Choroid plexus epithelial cell (primary cell): ENCODE results near the gene BUD31.

Experiments
- DNase-seq: peaks from one replicate; pipeline ENCODE4 v3.0.0-alpha.2; 2010; ENCODE audit warnings: low read depth
- H3K4me3 ChIP-seq: 2 replicates; pipeline ENCODE4 v1.5.1; 2011; ENCODE audit warnings: low read depth, mild to moderate bottlenecking, control low read depth, low read length, moderate library complexity
- TF ChIP-seq, protein P1 (sequence below): conservative IDR thresholded peaks from 2 replicates; pipeline ENCODE4 v1.5.1; 2011; ENCODE audit warnings: low read depth, mild to moderate bottlenecking, control low read depth, inconsistent platforms, low read length, moderate library complexity

The BUD31 gene

DNA sequence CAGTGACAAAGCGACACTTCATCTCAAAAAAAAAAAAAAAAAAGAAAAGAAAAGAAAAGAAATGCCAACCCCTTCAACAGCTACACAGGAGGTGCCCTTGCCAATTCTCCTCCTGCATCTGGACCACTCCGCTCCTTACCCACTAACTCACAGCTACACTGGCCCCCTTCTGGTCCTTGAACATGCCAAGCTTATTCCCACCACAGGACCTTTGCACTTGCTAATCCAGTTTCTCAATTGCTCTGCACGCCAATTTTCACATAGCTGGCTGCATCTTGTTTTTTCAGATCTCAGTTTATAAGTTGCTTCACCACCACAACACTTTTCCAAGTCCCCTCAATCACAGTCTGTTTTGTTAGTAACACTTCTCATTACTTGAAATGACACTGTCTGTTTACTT is 5.9 kb upstream of the BUD31 start:
- no peak for DNase-seq
- H3K4me3 ChIP-seq, result no peak overlapping the region
- TF ChIP-seq, protein P1, sequence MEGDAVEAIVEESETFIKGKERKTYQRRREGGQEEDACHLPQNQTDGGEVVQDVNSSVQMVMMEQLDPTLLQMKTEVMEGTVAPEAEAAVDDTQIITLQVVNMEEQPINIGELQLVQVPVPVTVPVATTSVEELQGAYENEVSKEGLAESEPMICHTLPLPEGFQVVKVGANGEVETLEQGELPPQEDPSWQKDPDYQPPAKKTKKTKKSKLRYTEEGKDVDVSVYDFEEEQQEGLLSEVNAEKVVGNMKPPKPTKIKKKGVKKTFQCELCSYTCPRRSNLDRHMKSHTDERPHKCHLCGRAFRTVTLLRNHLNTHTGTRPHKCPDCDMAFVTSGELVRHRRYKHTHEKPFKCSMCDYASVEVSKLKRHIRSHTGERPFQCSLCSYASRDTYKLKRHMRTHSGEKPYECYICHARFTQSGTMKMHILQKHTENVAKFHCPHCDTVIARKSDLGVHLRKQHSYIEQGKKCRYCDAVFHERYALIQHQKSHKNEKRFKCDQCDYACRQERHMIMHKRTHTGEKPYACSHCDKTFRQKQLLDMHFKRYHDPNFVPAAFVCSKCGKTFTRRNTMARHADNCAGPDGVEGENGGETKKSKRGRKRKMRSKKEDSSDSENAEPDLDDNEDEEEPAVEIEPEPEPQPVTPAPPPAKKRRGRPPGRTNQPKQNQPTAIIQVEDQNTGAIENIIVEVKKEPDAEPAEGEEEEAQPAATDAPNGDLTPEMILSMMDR, result no peak

DNA sequence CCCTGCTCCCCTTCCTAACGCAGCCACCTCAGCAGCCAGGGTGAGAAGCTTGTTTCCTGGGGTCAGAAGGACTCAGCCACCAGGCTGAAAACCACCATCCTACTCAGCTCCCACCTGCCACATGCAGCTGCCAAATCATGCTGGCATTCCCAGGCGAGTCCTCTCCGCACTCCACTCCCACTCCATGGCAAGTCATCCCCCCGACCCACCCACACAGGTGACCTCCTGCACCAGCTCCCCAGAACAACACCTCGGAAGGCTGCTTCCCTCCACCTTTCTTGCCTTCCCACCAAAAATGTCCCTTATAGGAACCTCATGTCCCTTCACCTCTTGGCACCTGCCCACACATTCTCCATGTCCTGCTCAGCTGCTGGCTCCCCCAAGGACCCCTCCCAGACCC is 5.0 kb upstream of the BUD31 start:
- TF ChIP-seq, protein P1, result no peak
- no peak for DNase-seq
- H3K4me3 ChIP-seq, result no peak overlapping the region

DNA sequence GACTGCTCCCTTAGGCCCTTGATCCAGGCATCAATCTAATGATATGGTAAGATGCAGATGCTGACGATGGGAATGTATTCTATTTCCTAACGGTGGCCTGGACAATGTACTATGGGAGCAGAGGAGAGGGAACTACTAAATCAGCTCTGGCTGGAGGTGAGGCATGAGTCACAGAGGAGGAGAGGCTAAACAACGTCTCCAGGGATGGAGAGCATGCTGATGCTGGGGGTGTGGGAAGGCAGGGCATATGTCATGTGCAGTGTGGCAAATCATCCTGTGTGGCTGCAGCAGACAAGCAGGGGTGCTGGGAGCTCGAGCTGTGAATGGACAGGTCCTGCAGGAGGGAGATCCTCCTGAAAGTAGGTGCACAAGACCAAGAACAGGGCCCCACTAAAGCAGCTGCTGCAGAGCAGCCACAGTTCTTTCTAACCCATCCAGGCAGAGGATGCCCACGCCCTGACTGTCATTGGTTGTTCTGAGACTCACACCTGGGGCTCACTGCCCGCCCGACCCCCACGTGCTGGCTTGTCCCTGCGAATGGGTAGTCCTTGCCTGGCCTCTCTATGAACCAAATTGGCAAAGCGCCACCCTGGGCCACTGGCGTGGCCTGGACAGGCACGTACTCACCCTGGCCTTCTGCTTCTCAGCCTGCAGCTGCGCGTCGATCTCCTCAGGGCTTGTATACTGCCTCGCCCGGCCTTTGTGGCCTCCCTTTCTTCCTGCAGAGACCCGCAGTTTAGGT is 4.4 kb upstream of the BUD31 start:
- peak; percentile 42 for DNase-seq
- TF ChIP-seq, protein P1, result no peak
- no peak overlapping the region for H3K4me3 ChIP-seq

DNA sequence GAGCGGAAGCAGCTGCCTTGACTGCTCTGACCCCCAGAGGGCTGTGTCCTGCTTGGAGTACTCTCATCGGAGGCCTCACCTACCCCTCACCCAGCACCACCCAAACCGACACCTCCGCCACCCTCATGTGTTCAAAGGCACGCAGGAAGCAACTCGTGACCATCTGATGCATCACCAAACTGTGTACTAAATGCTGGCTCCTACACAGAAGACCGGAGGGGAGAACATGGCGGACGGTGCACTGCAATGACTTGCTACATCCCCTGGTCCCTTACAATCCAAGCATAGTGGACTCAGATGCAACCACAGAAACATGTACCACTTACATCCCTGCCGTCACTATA is 3.8 kb upstream of the BUD31 start:
- DNase-seq, result no peak
- H3K4me3 ChIP-seq, result no peak overlapping the region
- TF ChIP-seq, protein P1, result no peak

DNA sequence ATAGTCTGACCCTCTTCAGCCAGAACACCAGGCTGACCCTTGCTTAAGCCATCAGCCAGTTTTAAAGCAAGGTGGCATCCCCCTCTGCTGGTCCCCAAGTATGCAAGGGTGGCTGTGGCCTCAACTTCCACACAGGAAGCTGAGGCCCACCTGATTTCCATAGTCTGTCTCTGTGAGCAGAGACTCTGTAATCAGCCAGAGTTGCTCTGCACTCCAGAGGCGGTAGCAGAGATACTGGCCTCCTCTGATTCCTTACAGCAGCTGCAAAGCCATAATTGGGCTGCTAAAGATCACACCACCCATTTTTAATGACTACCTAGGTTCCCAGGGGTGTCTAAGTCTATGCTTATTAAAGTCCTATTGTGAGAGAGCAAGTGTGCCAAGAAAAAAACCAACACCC is 2.2 kb upstream of the BUD31 start:
- no peak for DNase-seq
- H3K4me3 ChIP-seq, result no peak overlapping the region
- TF ChIP-seq, protein P1, result no peak

DNA sequence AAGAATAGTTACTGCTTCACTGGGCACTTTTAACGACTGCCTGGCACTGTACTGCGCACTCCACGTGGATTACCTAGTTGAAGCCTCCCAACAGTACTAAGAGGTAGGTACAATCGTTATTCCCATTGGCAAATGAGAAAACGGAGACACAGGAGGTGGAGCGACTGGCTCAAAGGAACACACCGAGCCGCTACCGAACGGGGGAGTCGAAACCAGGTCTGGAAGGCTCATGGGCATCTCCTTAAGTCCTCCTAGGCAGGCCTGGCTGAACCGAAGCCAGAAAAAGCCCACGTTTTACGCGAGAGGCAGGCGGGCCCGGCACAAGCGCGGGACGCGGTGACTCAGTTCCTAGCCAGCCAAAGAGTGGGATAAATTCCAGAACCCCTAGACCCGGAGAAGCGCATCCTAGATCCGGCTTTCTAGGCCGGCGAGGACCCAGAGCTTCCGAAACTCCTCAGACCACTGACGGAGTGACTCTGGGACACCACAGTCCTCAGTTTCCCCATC is 844 bp upstream of the BUD31 start:
- TF ChIP-seq, protein P1, result no peak
- peak; percentile 79 for DNase-seq
- H3K4me3 ChIP-seq, result peak overlapping the region; percentile 100

DNA sequence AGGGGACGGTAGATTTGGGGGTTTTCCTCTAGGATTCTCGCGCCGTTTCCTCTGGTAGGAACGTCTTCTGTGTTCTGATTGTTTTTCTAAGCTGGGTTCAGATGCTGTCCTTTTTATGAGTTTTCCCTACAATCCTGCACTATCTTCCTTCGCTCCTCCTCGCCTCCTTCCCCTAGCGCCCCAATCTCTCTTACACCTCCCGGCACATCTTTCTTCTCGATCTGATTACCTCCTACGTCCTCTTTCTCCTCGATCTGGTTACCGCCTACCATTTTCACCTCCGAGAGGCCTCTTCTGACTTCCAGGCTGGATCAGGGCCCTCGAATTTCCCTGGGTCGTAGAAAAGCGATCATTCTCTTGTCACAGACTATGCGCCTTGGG is 413 bp downstream of the BUD31 start:
- DNase-seq, result peak; percentile 19
- H3K4me3 ChIP-seq, result peak overlapping the region; percentile 100
- TF ChIP-seq, protein P1, result no peak
